Heart left ventricle (tissue), 16 donors: Measurements from ENCODE around the gene OR51E1. TPM values are rescaled to one million over a fixed set of nuclear protein-coding genes. Genes with fewer than 3 reads are reported as not detected.

Experiments used
- ATAC-seq, 4 donors: fragments of 200-7000 bp; cut with Tn5 transposase; one replicate each; pipeline ENCODE4 v1.9.1; 2020 to 2022; ENCODE audit warnings: moderate library complexity in 4 of 4, mild to moderate bottlenecking in 3 of 4, moderate number of reproducible peaks in 1 of 4
- DNase-seq, 5 donors: peaks; one replicate each; pipeline ENCODE4 v3.0.0-alpha.2; 2020
- H3K27ac ChIP-seq, 12 donors: fragments of 200-600 bp; sonication (generic) in 4 of 12; one replicate each; pipeline versions ENCODE4 v1.5.0 to v1.8.0; 2016 to 2022; ENCODE audit warnings: mild to moderate bottlenecking in 2 of 12
- H3K27me3 ChIP-seq, 9 donors: fragments of 200-600 bp; sonication (generic) in 2 of 9; one replicate each; pipeline versions ENCODE4 v1.5.1 to v1.8.0; 2016 to 2022; ENCODE audit warnings: mild to moderate bottlenecking in 3 of 9
- H3K36me3 ChIP-seq, 9 donors: fragments of 200-600 bp; sonication (generic) in 2 of 9; one replicate each; pipeline versions ENCODE4 v1.5.0 to v1.8.0; 2018 to 2022; ENCODE audit warnings: mild to moderate bottlenecking in 2 of 9
- H3K4me1 ChIP-seq, 12 donors: fragments of 200-600 bp; sonication (generic) in 4 of 12; one replicate each; pipeline versions ENCODE4 v1.5.0 to v1.8.0; 2016 to 2022; ENCODE audit warnings: mild to moderate bottlenecking in 3 of 12
- H3K4me3 ChIP-seq, 12 donors: fragments of 200-600 bp; sonication (generic) in 4 of 12; one replicate each; pipeline versions ENCODE4 v1.5.0 to v1.8.0; 2017 to 2022; ENCODE audit warnings: mild to moderate bottlenecking in 9 of 12, moderate library complexity in 4 of 12
- H3K9me3 ChIP-seq, 12 donors: fragments of 200-600 bp; sonication (generic) in 4 of 12; one replicate each; pipeline versions ENCODE4 v1.5.0 to v1.8.0; 2016 to 2022; ENCODE audit warnings: mild to moderate bottlenecking in 1 of 12
- CTCF ChIP-seq, 12 donors: fragments of 200-600 bp; sonication (generic) in 4 of 12; IDR thresholded peaks; one replicate each; pipeline versions ENCODE4 v1.5.0 to v1.8.0; 2018 to 2022; ENCODE audit warnings: antibody characterized with exemption in 12 of 12, mild to moderate bottlenecking in 5 of 12
- POLR2A ChIP-seq, 2 donors: fragments of 450-650 bp; IDR thresholded peaks; one replicate each; pipeline ENCODE4 v1.6.1; 2017; ENCODE audit warnings: antibody characterized with exemption in 2 of 2, mild to moderate bottlenecking in 2 of 2, moderate library complexity in 2 of 2
- WGBS, 4 donors: extraction: QIAGEN DNeasy Blood & Tissue Kit in 2 of 4; methylation state at CpG; one replicate each; pipeline versions ENCODE4 v1.1.5 to v1.1.7; 2013 to 2018; 5-methylcytosine and 5-hydroxymethylcytosine counted together
- intact Hi-C, 10 donors: fragments of 100-400 bp; cut with DNase I; formaldehyde crosslinking; loops; one replicate each; pipeline versions ENCODE4 v1.11.1 to v1.14.2; 2022
- polyA plus RNA-seq, 2 donors: library from polyadenylated mRNA; stranded (reverse); fragments of 200-250 nt; gene quantifications; one replicate each; pipeline ENCODE4 v1.2.3, GENCODE V29; 2013
- total RNA-seq, 9 donors: library from RNA; depleted of rRNA in 2 of 9; stranded (reverse); fragments of >200 nt in 2 of 9; fragmentation: NEBNext Ultra II Directional in 3 of 9; extraction: Animal tissue kit (Norgen Biotek cat#: 25700) in 3 of 9; gene quantifications; one replicate each; pipeline versions ENCODE4 v1.1.0 to v1.2.4, GENCODE V29; 2016 to 2023
- donor health status: ischemic (EF 13 %, LVEDD 7.1; RV severe dilation, severe dysfunction).
- donor health status: healthy with polysubstance abuse.
- donor health status: DM: no; HTN: yes; CAD: no.
- donor health status: DM: no; HTN: no; CAD: no.
- donor health status: ischemic (EF 25% LVEDD 6.9; RV normal size, moderate dysfunction).
- donor health status: ischemic (EF 25% LVEDD 5.7; RV mildly dilated, moderate dysfunction).
- donor health status: healthy.
- donor health status: DM: yes; HTN: yes; CAD: no.
- donor health status: ischemic (EF 35%, LVEDD 5.7; RV mildly dilated, moderate dysfunction).
- donor health status: nonischemic (EF 11% LVEDD 7.7; RV severe dilation, severe dysfunction).
- donor health status: DM: yes; HTN: yes; CAD: no.
- donor health status: PGD.
- donor health status: ischemic (EF 29% LVEDD 5.4; RV normal size, mild dysfunction).
- donor health status: nonischemic (EF 23%, LVEDD 6.1; RV moderate dilation, normal function).

The OR51E1 gene
- total and polyA plus RNA-seq, 11 donors = 0.69 to 4.3 (median 2.1) TPM

GRCh38 chr11:4695442-4695841 lies 51.7 kb downstream of the OR51E1 start:
- Histone ChIP-seq H3K4me3 (no peak overlapping the region), H3K36me3 (no peaks in the 10 kb centered on the region), H3K9me3 (no peaks in the 10 kb centered on the region), H3K4me1 (no peaks in the 10 kb centered on the region), H3K27ac (peak overlapping the region in 1 of 12 donors; percentile 21), H3K27me3 (no peaks in the 10 kb centered on the region)
- TF ChIP-seq CTCF (IDR thresholded peaks at IDR 0.05) (no peak), POLR2A (IDR thresholded peaks at IDR 0.05) (no peak)
- ATAC-seq = no peak
- 42 to 68% (median 54%) methylated on average over 1 of the region's 1 CpG for WGBS, 4 donors
- DNase-seq = no peak
- intact Hi-C loops = no loop called here

GRCh38 chr11:4697585-4697984 lies 53.8 kb downstream of the OR51E1 start, which contains the start of gene OR51E2:
OR51E2 (minus strand) TSS chr11:4697853; CDS start chr11:4682711, 15,142 bp downstream.
- 60 to 80% (median 75%) methylated on average over 3 of the region's 3 CpGs for WGBS, 4 donors
- H3K4me3 ChIP-seq = no peak within 1 kb of the TSS
- H3K27me3 ChIP-seq = no peaks in the 10 kb centered on the region
- intact Hi-C loops = no loop called here
- H3K36me3 ChIP-seq = no peaks in the 10 kb centered on the region
- TF ChIP-seq POLR2A (IDR thresholded peaks at IDR 0.05) (no peak), CTCF (IDR thresholded peaks at IDR 0.05) (no peak)
- no peak for DNase-seq
- H3K27ac ChIP-seq = peak within 1 kb of the TSS in 1 of 12 donors; percentile 16
- no peaks in the 10 kb centered on the region for H3K9me3 ChIP-seq
- no peak for ATAC-seq
- no peaks in the 10 kb centered on the region for H3K4me1 ChIP-seq

GRCh38 chr11:4699697-4700435 lies 56.1 kb downstream of the OR51E1 start:
- ATAC-seq (no peak), DNase-seq (no peak)
- H3K36me3 ChIP-seq = no peaks in the 10 kb centered on the region
- H3K4me3 ChIP-seq = no peak overlapping the region
- no peaks in the 10 kb centered on the region for H3K9me3 ChIP-seq
- H3K27ac ChIP-seq = no peak overlapping the region
- H3K27me3 ChIP-seq = no peaks in the 10 kb centered on the region
- WGBS, 4 donors = 95 to 96% (median 96%) methylated on average over 3 of the region's 3 CpGs
- intact Hi-C loops = loop anchor here in 1 of 10 donors (5.0 kb wide), 1 partner anchor 53 kb away; no protein-coding TSS in a partner anchor
- peaks cover 0 to 7% (median 0%) of the 10 kb centered on the region in 12 donors for H3K4me1 ChIP-seq
- no peak for TF ChIP-seq CTCF (IDR thresholded peaks at IDR 0.05)
- TF ChIP-seq POLR2A (IDR thresholded peaks at IDR 0.05) = no peak

- Histone ChIP-seq H3K4me3 (no peak overlapping the region), H3K27me3 (no peaks in the 10 kb centered on the region), H3K9me3 (no peaks in the 10 kb centered on the region), H3K4me1 (peaks cover 0 to 7% (median 0%) of the 10 kb centered on the region in 12 donors), H3K36me3 (no peaks in the 10 kb centered on the region), H3K27ac (no peak overlapping the region)
- TF ChIP-seq POLR2A (IDR thresholded peaks at IDR 0.05) (no peak), CTCF (IDR thresholded peaks at IDR 0.05) (no peak)
- intact Hi-C loops = loop anchor here in 1 of 10 donors (5.0 kb wide), 1 partner anchor 53 kb away; no protein-coding TSS in a partner anchor
- WGBS, 4 donors = 69 to 77% (median 72%) methylated on average over 1 of the region's 1 CpG
- ATAC-seq (no peak), DNase-seq (no peak)
Observed at GRCh38 chr11:4700436-4700820, 56.6 kb downstream of the OR51E1 start.
